ENCODE measurements around the gene NEUROG1. TPM values are rescaled to one million over a fixed set of nuclear protein-coding genes. Genes with fewer than 3 reads are reported as not detected.

Gene NEUROG1
- total RNA-seq, 1 donor from 2014 or later: not detected

DNA sequence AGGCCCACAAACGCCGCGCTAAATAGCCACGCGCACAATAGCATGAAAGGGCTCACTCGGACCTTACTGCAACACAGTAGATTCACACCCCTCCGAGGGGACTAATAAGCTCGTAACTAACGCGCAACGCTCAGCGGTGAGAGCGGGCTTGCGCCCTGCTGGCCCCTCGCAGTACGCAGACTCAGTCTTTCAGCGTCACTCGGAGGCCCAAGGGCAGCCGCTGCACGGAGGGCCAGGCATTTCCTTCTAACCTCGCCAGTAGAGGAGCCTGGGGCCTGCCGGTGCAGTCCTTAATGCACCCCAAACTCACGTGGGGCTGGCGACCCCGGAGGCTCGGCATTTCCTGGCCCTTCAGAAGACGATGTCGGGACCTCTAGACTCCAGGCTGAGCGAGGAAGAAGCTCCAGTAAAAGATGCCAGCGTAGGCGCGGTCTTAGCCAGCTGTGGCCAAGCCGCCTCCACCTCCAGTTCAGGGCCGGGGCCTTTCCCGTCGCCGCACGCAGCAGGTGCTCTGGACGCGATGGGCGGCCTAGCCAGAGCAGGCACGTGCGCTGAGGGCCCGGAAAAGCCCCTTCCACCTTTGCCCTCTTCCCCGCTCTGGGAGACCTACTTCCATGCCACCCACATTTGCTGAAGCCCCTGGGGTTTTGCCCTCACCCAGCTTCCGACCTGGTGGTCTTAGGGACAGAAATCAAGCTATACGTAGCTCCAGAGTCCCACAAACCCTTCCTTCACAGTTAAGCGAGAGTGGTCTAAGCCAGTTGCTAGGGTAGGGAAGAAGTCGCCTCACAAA is 45.3 kb downstream of the NEUROG1 start:
- Mint-ChIP-seq H3K4me3 (ENCODE audit: unreplicated experiment) (no peak overlapping the region), H3K27ac (ENCODE audit: unreplicated experiment) (no peak overlapping the region), H3K36me3 (ENCODE audit: low read depth, unreplicated experiment) (peaks cover 4% of the 10 kb centered on the region), H3K27me3 (ENCODE audit: unreplicated experiment) (peaks cover 32% of the 10 kb centered on the region), H3K4me1 (ENCODE audit: unreplicated experiment) (peaks cover 12% of the 10 kb centered on the region), H3K9me3 (ENCODE audit: unreplicated experiment) (no peaks in the 10 kb centered on the region)
- no peak for DNase-seq (ENCODE audit: low spot score)
- TF ChIP-seq, protein P1, sequence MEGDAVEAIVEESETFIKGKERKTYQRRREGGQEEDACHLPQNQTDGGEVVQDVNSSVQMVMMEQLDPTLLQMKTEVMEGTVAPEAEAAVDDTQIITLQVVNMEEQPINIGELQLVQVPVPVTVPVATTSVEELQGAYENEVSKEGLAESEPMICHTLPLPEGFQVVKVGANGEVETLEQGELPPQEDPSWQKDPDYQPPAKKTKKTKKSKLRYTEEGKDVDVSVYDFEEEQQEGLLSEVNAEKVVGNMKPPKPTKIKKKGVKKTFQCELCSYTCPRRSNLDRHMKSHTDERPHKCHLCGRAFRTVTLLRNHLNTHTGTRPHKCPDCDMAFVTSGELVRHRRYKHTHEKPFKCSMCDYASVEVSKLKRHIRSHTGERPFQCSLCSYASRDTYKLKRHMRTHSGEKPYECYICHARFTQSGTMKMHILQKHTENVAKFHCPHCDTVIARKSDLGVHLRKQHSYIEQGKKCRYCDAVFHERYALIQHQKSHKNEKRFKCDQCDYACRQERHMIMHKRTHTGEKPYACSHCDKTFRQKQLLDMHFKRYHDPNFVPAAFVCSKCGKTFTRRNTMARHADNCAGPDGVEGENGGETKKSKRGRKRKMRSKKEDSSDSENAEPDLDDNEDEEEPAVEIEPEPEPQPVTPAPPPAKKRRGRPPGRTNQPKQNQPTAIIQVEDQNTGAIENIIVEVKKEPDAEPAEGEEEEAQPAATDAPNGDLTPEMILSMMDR (IDR thresholded peaks at IDR 0.05; ENCODE audit: unreplicated experiment): no peak

DNA sequence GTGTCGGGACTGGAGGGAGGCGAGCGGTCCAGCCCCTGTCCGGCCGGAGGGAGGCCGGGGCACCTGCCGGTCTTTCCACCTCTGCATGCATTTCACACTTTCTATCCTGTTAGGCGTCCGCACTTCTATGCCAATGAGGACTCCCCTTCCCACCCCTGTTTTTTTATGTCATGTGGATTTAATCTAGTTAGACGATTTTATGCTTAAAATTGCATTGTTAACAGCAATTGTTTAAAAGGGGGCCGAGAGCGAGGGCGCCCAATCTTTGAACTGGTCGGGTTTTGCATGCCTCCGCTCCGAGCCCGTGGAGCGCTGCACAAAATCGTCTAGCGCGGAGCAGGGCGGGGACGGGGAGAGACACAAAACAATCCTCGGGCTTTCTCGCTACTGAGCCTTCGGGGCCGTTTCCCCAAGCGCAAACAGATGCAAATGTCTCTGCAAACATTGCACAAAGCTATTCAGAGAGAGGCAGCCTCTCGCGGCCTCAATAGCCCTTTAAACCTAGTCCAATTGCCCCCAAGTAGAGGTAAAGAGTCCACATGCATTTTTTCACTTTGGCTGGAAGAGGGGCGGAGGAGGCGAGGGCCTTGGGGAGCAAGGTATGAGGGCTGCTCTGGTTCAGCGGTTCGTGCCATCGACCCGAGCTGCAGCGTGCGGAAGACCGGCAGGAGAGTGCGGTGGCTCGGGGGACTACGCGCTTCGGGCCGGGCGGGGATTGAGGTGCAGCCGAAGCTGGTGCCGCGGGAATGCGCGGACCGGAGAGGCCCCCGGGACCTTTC is 46.1 kb downstream of the NEUROG1 start:
- TF ChIP-seq, protein P1 (IDR thresholded peaks at IDR 0.05; ENCODE audit: unreplicated experiment): no peak
- Mint-ChIP-seq H3K27me3 (ENCODE audit: unreplicated experiment) (peaks cover 32% of the 10 kb centered on the region), H3K27ac (ENCODE audit: unreplicated experiment) (no peak overlapping the region), H3K9me3 (ENCODE audit: unreplicated experiment) (no peaks in the 10 kb centered on the region), H3K4me1 (ENCODE audit: unreplicated experiment) (peaks cover 12% of the 10 kb centered on the region), H3K36me3 (ENCODE audit: low read depth, unreplicated experiment) (peaks cover 4% of the 10 kb centered on the region), H3K4me3 (ENCODE audit: unreplicated experiment) (peak overlapping the region; percentile 87)
- DNase-seq (ENCODE audit: low spot score): no peak

DNA sequence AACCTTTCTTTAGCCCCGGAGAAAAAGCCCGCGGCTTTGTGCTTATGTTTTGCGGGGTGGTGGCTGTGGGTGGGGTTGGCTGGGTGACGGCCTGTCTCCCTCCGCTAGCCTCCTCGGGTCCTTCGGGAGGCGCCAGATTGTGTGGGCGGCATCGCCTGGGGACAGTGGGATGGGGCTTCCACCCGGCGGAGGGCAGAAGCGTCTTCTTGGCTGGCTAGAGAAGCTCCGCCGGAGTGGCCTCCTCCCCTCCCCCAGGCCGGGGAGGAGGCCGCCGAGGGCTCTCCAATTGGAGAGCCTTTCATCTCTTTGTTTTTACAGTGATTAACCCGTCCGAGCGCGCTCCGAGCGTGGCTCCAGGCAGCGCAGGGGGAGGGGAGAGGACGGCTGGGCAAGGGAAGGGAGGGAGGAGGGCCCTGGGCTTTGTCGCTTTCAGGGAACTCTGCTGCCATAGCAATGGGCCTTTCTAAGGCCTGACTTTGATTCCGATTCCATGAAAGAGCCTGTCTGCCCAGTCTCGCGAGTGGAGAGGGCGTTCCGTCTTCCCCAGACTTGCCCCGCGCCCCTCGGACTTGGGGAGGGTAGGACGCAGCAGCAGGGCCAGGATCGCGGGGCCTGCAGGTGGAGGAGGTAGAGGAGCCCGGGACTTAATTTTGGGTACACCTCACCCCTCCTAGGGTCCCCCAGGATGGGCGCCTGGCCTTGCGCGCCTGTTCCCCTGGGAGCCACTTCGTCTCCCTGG is 46.9 kb downstream of the NEUROG1 start:
- Mint-ChIP-seq H3K27ac (ENCODE audit: unreplicated experiment) (no peak overlapping the region), H3K9me3 (ENCODE audit: unreplicated experiment) (no peaks in the 10 kb centered on the region), H3K27me3 (ENCODE audit: unreplicated experiment) (peaks cover 32% of the 10 kb centered on the region), H3K4me1 (ENCODE audit: unreplicated experiment) (peaks cover 12% of the 10 kb centered on the region), H3K4me3 (ENCODE audit: unreplicated experiment) (peak overlapping the region; percentile 59), H3K36me3 (ENCODE audit: low read depth, unreplicated experiment) (peaks cover 4% of the 10 kb centered on the region)
- TF ChIP-seq, protein P1 (IDR thresholded peaks at IDR 0.05; ENCODE audit: unreplicated experiment): no peak
- peak; percentile 52 for DNase-seq (ENCODE audit: low spot score)

DNA sequence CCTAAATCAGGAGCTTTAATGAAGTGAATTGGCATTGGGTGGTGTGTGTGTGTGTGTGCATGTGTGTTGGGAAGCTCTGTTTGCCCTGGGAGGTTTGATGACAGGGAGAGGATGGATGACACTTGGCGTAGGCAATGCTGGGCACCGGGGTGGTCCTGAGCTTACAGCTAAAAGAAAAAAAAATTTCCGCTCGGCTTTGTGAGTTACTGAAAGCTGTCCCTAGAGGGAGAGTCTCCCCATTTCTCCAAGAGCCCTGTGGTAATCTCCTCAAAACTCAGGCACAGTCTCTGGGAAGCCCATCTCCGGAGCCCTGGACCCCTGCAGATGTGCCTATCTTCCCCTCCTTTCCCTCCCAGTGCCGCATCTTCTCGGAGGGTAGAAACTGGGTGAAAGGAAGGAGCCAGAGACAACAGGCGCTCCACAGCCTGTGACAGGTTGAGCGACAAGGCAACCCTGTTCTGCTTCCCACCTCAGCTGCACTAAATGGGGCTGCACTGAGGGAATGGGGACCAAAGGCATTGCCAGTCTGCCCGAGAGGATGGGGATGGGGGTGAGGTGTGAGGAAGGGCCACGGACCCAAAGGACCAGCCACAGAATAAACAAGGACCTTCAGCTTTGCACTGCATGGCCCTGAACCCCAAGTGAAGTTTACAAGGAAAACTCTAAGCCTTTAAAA is 47.8 kb downstream of the NEUROG1 start:
- TF ChIP-seq, protein P1 (IDR thresholded peaks at IDR 0.05; ENCODE audit: unreplicated experiment): no peak
- Mint-ChIP-seq H3K27ac (ENCODE audit: unreplicated experiment) (no peak overlapping the region), H3K4me3 (ENCODE audit: unreplicated experiment) (no peak overlapping the region), H3K9me3 (ENCODE audit: unreplicated experiment) (no peaks in the 10 kb centered on the region), H3K27me3 (ENCODE audit: unreplicated experiment) (peaks cover 37% of the 10 kb centered on the region), H3K4me1 (ENCODE audit: unreplicated experiment) (peaks cover 12% of the 10 kb centered on the region), H3K36me3 (ENCODE audit: low read depth, unreplicated experiment) (peaks cover 4% of the 10 kb centered on the region)
- no peak for DNase-seq (ENCODE audit: low spot score)
